Osteoblast (primary cell): ENCODE measurements around the gene EDEM3. TPM values are rescaled to one million over a fixed set of nuclear protein-coding genes. Genes with fewer than 3 reads are reported as not detected.

Experiments used
- DNase-seq: peaks from one replicate; pipeline ENCODE4 v3.0.0; 2011; ENCODE audit warnings: low spot score, mixed read lengths; ENCODE audit not compliant: insufficient read length; ENCODE audit errors: missing footprints
- H2AFZ ChIP-seq: 2 replicates; pipeline ENCODE4 v1.6.0; 2011; ENCODE audit warnings: mild to moderate bottlenecking, low read length
- H3K27ac ChIP-seq: 2 replicates; pipeline ENCODE4 v1.5.1; 2011; ENCODE audit warnings: mild to moderate bottlenecking, low read depth, low read length, moderate library complexity
- H3K27me3 ChIP-seq: 2 replicates; pipeline ENCODE4 v1.6.0; 2012; ENCODE audit warnings: mild to moderate bottlenecking, control low read depth, inconsistent platforms, low read length, moderate library complexity; ENCODE audit not compliant: insufficient read depth
- H3K36me3 ChIP-seq: 2 replicates; pipeline ENCODE4 v1.5.1; 2011; ENCODE audit warnings: mild to moderate bottlenecking, low read length, control low read depth, moderate library complexity; ENCODE audit not compliant: insufficient read depth
- H3K4me1 ChIP-seq: 2 replicates; pipeline ENCODE4 v1.5.1; 2011; ENCODE audit warnings: mild to moderate bottlenecking, low read length, control low read depth, moderate library complexity; ENCODE audit not compliant: insufficient read depth
- H3K4me2 ChIP-seq: 2 replicates; pipeline ENCODE4 v1.6.0; 2011; ENCODE audit warnings: mild to moderate bottlenecking, low read length; ENCODE audit not compliant: insufficient read depth
- H3K4me3 ChIP-seq: fragments of 200-600 bp; sonication (generic); 3 replicates; pipeline ENCODE4 v1.5.1; 2012; ENCODE audit warnings: mild to moderate bottlenecking, low read length, inconsistent platforms; ENCODE audit not compliant: insufficient read depth
- H3K79me2 ChIP-seq: 2 replicates; pipeline ENCODE4 v1.6.0; 2012; ENCODE audit warnings: mild to moderate bottlenecking, low read length, control low read depth, inconsistent platforms; ENCODE audit not compliant: insufficient read depth
- H3K9me3 ChIP-seq: 2 replicates; pipeline ENCODE4 v1.5.1; 2011; ENCODE audit warnings: low read depth, low read length, control low read depth
- H4K20me1 ChIP-seq: 2 replicates; pipeline ENCODE4 v1.6.0; 2012; ENCODE audit warnings: mild to moderate bottlenecking, low read length, control low read depth; ENCODE audit not compliant: insufficient read depth
- total RNA-seq: library from RNA; depleted of rRNA; stranded (reverse); fragments of >200 nt; gene quantifications from 2 replicates; pipeline ENCODE4 v1.2.3, GENCODE V29; 2012
- TF ChIP-seq, protein P1 (sequence below): IDR thresholded peaks from 2 replicates; pipeline ENCODE4 v1.5.1; 2011; ENCODE audit warnings: mild to moderate bottlenecking, low read depth, low read length, moderate library complexity; ENCODE audit errors: extremely low read depth

The EDEM3 gene
- total RNA-seq, 1 donor: 43.1 TPM

DNA sequence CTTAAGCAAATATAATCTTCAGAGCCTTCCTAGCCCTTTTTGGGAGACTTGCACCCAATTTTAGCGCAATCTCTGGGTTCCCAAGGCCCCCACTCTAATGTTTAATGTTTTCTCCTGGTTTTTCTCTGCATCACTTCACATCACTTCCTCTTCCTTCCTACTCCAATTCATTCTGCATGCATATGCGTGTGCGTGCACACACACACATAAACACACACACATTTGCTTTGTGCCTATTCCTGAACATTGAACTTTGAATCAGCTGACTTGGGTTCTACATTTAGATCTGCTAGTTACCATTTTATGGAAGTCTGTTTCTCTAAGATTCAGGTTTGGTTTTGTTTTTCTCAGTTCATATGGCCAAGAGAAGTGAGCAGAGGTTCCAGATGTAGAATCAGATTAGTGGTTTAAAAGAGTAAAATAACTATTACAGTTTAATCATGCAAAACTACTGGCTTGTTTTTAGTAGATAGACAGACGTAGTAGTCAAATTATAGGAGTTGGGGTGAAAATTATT is 7.4 kb upstream of the EDEM3 start:
- TF ChIP-seq, protein P1, sequence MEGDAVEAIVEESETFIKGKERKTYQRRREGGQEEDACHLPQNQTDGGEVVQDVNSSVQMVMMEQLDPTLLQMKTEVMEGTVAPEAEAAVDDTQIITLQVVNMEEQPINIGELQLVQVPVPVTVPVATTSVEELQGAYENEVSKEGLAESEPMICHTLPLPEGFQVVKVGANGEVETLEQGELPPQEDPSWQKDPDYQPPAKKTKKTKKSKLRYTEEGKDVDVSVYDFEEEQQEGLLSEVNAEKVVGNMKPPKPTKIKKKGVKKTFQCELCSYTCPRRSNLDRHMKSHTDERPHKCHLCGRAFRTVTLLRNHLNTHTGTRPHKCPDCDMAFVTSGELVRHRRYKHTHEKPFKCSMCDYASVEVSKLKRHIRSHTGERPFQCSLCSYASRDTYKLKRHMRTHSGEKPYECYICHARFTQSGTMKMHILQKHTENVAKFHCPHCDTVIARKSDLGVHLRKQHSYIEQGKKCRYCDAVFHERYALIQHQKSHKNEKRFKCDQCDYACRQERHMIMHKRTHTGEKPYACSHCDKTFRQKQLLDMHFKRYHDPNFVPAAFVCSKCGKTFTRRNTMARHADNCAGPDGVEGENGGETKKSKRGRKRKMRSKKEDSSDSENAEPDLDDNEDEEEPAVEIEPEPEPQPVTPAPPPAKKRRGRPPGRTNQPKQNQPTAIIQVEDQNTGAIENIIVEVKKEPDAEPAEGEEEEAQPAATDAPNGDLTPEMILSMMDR: no peak
- no peaks in the 10 kb centered on the region for H3K4me1 ChIP-seq
- H3K36me3 ChIP-seq: no peaks in the 10 kb centered on the region
- H4K20me1 ChIP-seq: no peaks in the 10 kb centered on the region
- no peaks in the 10 kb centered on the region for H3K79me2 ChIP-seq
- no peaks in the 10 kb centered on the region for H3K9me3 ChIP-seq
- no peak overlapping the region for H3K4me3 ChIP-seq
- H3K4me2 ChIP-seq: no peak overlapping the region
- no peak for DNase-seq
- H2AFZ ChIP-seq: no peak overlapping the region
- no peak overlapping the region for H3K27ac ChIP-seq
- peaks cover 3% of the 10 kb centered on the region for H3K27me3 ChIP-seq

DNA sequence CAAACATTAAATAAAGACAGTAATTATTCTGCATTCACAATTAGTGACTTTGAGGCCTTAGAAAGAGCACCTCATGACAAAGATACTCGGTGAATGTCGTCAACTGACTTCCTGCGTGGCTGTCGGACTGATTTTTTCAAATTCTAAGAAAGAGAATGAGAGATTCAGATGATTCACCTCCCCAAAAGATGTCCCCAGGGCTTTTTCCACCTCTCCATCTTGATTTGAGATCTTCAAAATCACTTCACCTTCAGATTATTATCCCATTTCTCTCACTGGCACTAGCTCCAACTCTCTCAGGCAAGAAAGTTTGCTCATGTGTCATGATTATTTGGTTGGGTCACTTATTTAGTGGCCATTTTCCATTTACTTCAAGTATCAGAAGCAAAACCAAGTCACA is 5.0 kb upstream of the EDEM3 start:
- H3K27ac ChIP-seq: no peak overlapping the region
- H3K4me1 ChIP-seq: peaks cover 9% of the 10 kb centered on the region
- TF ChIP-seq, protein P1: no peak
- peaks cover 3% of the 10 kb centered on the region for H3K27me3 ChIP-seq
- H3K79me2 ChIP-seq: peaks cover under 1% of the 10 kb centered on the region
- no peaks in the 10 kb centered on the region for H4K20me1 ChIP-seq
- no peaks in the 10 kb centered on the region for H3K36me3 ChIP-seq
- H3K9me3 ChIP-seq: no peaks in the 10 kb centered on the region
- no peak overlapping the region for H3K4me3 ChIP-seq
- no peak overlapping the region for H3K4me2 ChIP-seq
- no peak for DNase-seq
- no peak overlapping the region for H2AFZ ChIP-seq

DNA sequence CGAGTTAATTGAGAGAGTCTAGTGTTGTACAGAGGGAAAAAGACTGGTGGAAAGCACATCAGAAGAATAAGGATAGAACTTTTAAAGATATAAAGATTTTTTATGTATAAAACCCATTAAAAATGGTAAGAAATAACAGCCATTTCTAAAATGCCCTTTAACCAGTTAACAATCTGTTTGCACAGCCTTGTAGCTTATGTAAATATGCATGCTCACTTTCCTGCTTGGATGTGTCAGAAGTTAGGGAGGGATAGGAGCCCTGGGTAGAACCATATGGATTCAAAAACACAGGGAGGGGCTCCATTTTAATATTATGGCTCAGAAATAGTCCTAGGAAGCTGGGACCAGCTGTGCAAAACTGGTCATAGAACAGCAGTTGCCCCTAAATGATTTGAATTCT is 4.5 kb upstream of the EDEM3 start:
- TF ChIP-seq, protein P1: no peak
- H3K4me1 ChIP-seq: peaks cover 9% of the 10 kb centered on the region
- no peak overlapping the region for H2AFZ ChIP-seq
- H3K27ac ChIP-seq: no peak overlapping the region
- H3K36me3 ChIP-seq: no peaks in the 10 kb centered on the region
- no peak for DNase-seq
- H4K20me1 ChIP-seq: peaks cover 2% of the 10 kb centered on the region
- peaks cover 5% of the 10 kb centered on the region for H3K79me2 ChIP-seq
- H3K9me3 ChIP-seq: no peaks in the 10 kb centered on the region
- no peak overlapping the region for H3K4me2 ChIP-seq
- H3K4me3 ChIP-seq: no peak overlapping the region
- H3K27me3 ChIP-seq: peaks cover 3% of the 10 kb centered on the region

DNA sequence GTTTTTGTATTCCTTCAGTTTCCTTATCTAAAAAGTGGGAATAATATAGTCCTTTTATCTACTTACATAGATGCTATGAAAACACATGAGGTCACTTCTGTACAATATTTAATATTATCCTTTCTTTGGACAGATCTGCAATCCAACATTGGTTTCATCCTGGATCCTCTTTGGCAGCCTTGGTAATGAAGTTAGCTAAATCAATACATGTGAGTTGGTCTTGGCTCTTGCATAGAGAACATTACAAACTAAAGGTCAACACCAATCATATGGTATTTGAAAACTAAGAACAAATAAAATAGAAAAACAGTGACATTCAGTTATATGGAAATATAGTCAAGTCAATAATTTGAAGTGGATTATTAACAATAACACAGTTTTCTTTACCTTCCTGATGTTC is 3.2 kb upstream of the EDEM3 start:
- H3K27ac ChIP-seq: no peak overlapping the region
- H3K4me1 ChIP-seq: peaks cover 19% of the 10 kb centered on the region
- peaks cover 3% of the 10 kb centered on the region for H3K27me3 ChIP-seq
- TF ChIP-seq, protein P1: no peak
- no peaks in the 10 kb centered on the region for H3K36me3 ChIP-seq
- H3K79me2 ChIP-seq: peaks cover 18% of the 10 kb centered on the region
- H2AFZ ChIP-seq: no peak overlapping the region
- no peak overlapping the region for H3K4me3 ChIP-seq
- H4K20me1 ChIP-seq: peaks cover 14% of the 10 kb centered on the region
- H3K4me2 ChIP-seq: no peak overlapping the region
- DNase-seq: peak; percentile 2
- H3K9me3 ChIP-seq: no peaks in the 10 kb centered on the region
